H1 (cell line): Measurements from ENCODE around the gene C2CD4B.

Experiments used
- CTCF ChIP-seq, 3 experiments: IDR thresholded peaks; 1 replicate in 2 of 3; 2 replicates in 1 of 3; pipeline versions ENCODE4 v1.5.1 to v1.6.1; 2011; ENCODE audit warnings: low read length in 3 of 3, mild to moderate bottlenecking in 3 of 3, inconsistent platforms in 2 of 3, low read depth in 1 of 3, moderate library complexity in 1 of 3; ENCODE audit not compliant: insufficient read depth in 1 of 3; ENCODE audit errors: control extremely low read depth in 1 of 3
- TCF12 ChIP-seq: IDR thresholded peaks from 2 replicates; pipeline ENCODE4 v1.6.1; 2011; ENCODE audit warnings: low read depth, mild to moderate bottlenecking, low read length

GRCh38 chr15:62150445-62150844 is 14.6 kb downstream of the C2CD4B start:
- TF ChIP-seq CTCF (IDR thresholded peaks at IDR 0.05; ENCODE audit: control extremely low read depth in 1 of 3, insufficient read depth in 1 of 3, low read depth in 1 of 3, low read length in 3 of 3) = no peak
- no peak for TF ChIP-seq TCF12
